ENCODE measurements around the gene RPS6KA5. TPM values are rescaled to one million over a fixed set of nuclear protein-coding genes. Genes with fewer than 3 reads are reported as not detected.
"Not testable (repeated sequence)": the region's sequence is repeated elsewhere in the genome, so short reads cannot be mapped to it uniquely, and the experiment has no call there.

Gene RPS6KA5
- total and polyA plus RNA-seq, 2 donors from 2014 or later, result 0.95 to 9.4 TPM

- intact Hi-C loops (cut with DNase I), result no loop called here
- Histone ChIP-seq H3K27me3 (ENCODE audit: control insufficient read depth, insufficient read depth, low read length) (no peaks in the 10 kb centered on the region), H3K27ac (ENCODE audit: low read depth in 2 of 2, low read length in 2 of 2) (no peak overlapping the region), H3K4me1 (ENCODE audit: control insufficient read depth in 2 of 3, insufficient read depth in 2 of 3, low read depth in 1 of 3, low read length in 3 of 3) (peaks cover 0 to 11% (median 2%) of the 10 kb centered on the region in 3 donors), H3K9ac (ENCODE audit: low read length in 3 of 3) (no peak overlapping the region), H3K9me3 (ENCODE audit: control insufficient read depth in 2 of 3, insufficient read depth in 1 of 3, low read length in 3 of 3) (no peaks in the 10 kb centered on the region), H3K36me3 (ENCODE audit: control insufficient read depth in 2 of 3, insufficient read depth in 3 of 3, low read length in 3 of 3) (no peaks in the 10 kb centered on the region), H3K4me3 (ENCODE audit: low read length in 3 of 3) (no peak overlapping the region)
- DNase-seq (peak in 1 of 5 donors; percentile 24), FAIRE-seq (no peak)
- no peak for TF ChIP-seq CTCF (IDR thresholded peaks at IDR 0.05; ENCODE audit: borderline replicate concordance, extremely low read depth, insufficient read depth)
These were observed 217.7 kb downstream of the RPS6KA5 start for GRCh38 chr14:90842726-90843125.

- H3K27me3 ChIP-seq (ENCODE audit: control insufficient read depth, insufficient read depth, low read length); DNase-seq; H3K27ac ChIP-seq (ENCODE audit: low read depth in 2 of 2, low read length in 2 of 2); FAIRE-seq; H3K4me3 ChIP-seq (ENCODE audit: low read length in 3 of 3); H3K36me3 ChIP-seq (ENCODE audit: control insufficient read depth in 2 of 3, insufficient read depth in 3 of 3, low read length in 3 of 3); H3K9ac ChIP-seq (ENCODE audit: low read length in 3 of 3); H3K9me3 ChIP-seq (ENCODE audit: control insufficient read depth in 2 of 3, insufficient read depth in 1 of 3, low read length in 3 of 3); intact Hi-C loops (cut with DNase I): not testable (repeated sequence)
- H3K4me1 ChIP-seq (ENCODE audit: control insufficient read depth in 2 of 3, insufficient read depth in 2 of 3, low read depth in 1 of 3, low read length in 3 of 3), result peaks cover 0 to 11% (median 2%) of the 10 kb centered on the region in 3 donors
These were observed 219.8 kb downstream of the RPS6KA5 start for GRCh38 chr14:90840667-90841066.

- peak overlapping the region; percentile 28 to 74 for H3K27ac ChIP-seq (ENCODE audit: low read depth in 2 of 2, low read length in 2 of 2)
- intact Hi-C loops (cut with DNase I), result no loop called here
- H3K9me3 ChIP-seq (ENCODE audit: control insufficient read depth in 2 of 3, insufficient read depth in 1 of 3, low read length in 3 of 3), result no peaks in the 10 kb centered on the region
- H3K27me3 ChIP-seq (ENCODE audit: control insufficient read depth, insufficient read depth, low read length), result no peaks in the 10 kb centered on the region
- H3K36me3 ChIP-seq (ENCODE audit: control insufficient read depth in 2 of 3, insufficient read depth in 3 of 3, low read length in 3 of 3), result no peaks in the 10 kb centered on the region
- no peak overlapping the region for H3K4me3 ChIP-seq (ENCODE audit: low read length in 3 of 3)
- DNase-seq (peak in 1 of 5 donors; percentile 38), FAIRE-seq (no peak)
- H3K4me1 ChIP-seq (ENCODE audit: control insufficient read depth in 2 of 3, insufficient read depth in 2 of 3, low read depth in 1 of 3, low read length in 3 of 3), result peaks cover 0 to 11% (median 2%) of the 10 kb centered on the region in 3 donors
- H3K9ac ChIP-seq (ENCODE audit: low read length in 3 of 3), result no peak overlapping the region
- no peak for TF ChIP-seq CTCF (IDR thresholded peaks at IDR 0.05; ENCODE audit: borderline replicate concordance, extremely low read depth, insufficient read depth)
These were observed 220.6 kb downstream of the RPS6KA5 start for GRCh38 chr14:90839889-90840266.

- Histone ChIP-seq H3K36me3 (ENCODE audit: control insufficient read depth in 2 of 3, insufficient read depth in 3 of 3, low read length in 3 of 3) (no peaks in the 10 kb centered on the region), H3K9me3 (ENCODE audit: control insufficient read depth in 2 of 3, insufficient read depth in 1 of 3, low read length in 3 of 3) (no peaks in the 10 kb centered on the region), H3K4me1 (ENCODE audit: control insufficient read depth in 2 of 3, insufficient read depth in 2 of 3, low read depth in 1 of 3, low read length in 3 of 3) (peaks cover 0 to 11% (median 2%) of the 10 kb centered on the region in 3 donors), H3K27me3 (ENCODE audit: control insufficient read depth, insufficient read depth, low read length) (no peaks in the 10 kb centered on the region), H3K9ac (ENCODE audit: low read length in 3 of 3) (peak overlapping the region in 1 of 3 donors; percentile 19), H3K27ac (ENCODE audit: low read depth in 2 of 2, low read length in 2 of 2) (peak overlapping the region; percentile 4 to 74), H3K4me3 (ENCODE audit: low read length in 3 of 3) (peak overlapping the region in 1 of 3 donors; percentile 28)
- intact Hi-C loops (cut with DNase I), result no loop called here
- no peak for FAIRE-seq
- no peak for TF ChIP-seq CTCF (IDR thresholded peaks at IDR 0.05; ENCODE audit: borderline replicate concordance, extremely low read depth, insufficient read depth)
- peak in 2 of 5 donors; percentile 67 to 80 for DNase-seq
These were observed 221.2 kb downstream of the RPS6KA5 start for GRCh38 chr14:90839024-90839888.

- intact Hi-C loops (cut with DNase I), result not testable (repeated sequence)
- H3K4me1 ChIP-seq (ENCODE audit: control insufficient read depth in 2 of 3, insufficient read depth in 2 of 3, low read depth in 1 of 3, low read length in 3 of 3), result peaks cover 0 to 11% (median 2%) of the 10 kb centered on the region in 3 donors
These were observed 221.9 kb downstream of the RPS6KA5 start for GRCh38 chr14:90838531-90838930.

More at GRCh38 chr14:90838531-90838930, 221.9 kb downstream of the RPS6KA5 start:
- H3K4me3 ChIP-seq (ENCODE audit: low read length in 3 of 3); H3K9ac ChIP-seq (ENCODE audit: low read length in 3 of 3); FAIRE-seq; H3K27me3 ChIP-seq (ENCODE audit: control insufficient read depth, insufficient read depth, low read length); H3K9me3 ChIP-seq (ENCODE audit: control insufficient read depth in 2 of 3, insufficient read depth in 1 of 3, low read length in 3 of 3); H3K27ac ChIP-seq (ENCODE audit: low read depth in 2 of 2, low read length in 2 of 2); H3K36me3 ChIP-seq (ENCODE audit: control insufficient read depth in 2 of 3, insufficient read depth in 3 of 3, low read length in 3 of 3): not testable (repeated sequence)
- DNase-seq, result peak in 1 of 5 donors; percentile 6
